ENCODE data around the gene NARS2.

- TF ChIP-seq POLR2A (IDR thresholded peaks at IDR 0.05) (no peak), CTCF (IDR thresholded peaks at IDR 0.05) (no peak)
Observed at GRCh38 chr11:78532991-78533390, 41.7 kb downstream of the NARS2 start.
